ENCODE data around the gene NPAS3.

NPAS3 gene

DNA sequence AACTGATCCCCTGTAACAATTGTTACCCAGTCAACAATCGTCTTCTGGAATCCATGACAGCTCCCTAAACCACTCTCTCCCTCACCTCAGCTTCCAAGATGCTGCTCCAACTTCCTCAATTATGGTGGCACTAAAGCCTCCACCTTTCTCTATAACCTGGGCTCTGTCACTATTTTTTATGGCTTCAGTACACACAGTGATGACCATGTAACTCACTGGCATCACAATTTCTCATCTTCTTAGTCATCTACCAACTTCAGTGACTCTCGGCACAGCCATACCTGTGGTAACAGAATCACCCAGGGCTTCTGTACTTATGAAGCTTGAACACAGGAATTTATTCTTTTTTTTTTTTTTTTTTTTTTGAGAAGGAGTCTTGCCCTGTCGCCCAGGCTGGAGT lies 32.0 kb upstream of the NPAS3 start:
- no peaks in the 10 kb centered on the region for H3F3A ChIP-seq (ENCODE audit: low read depth)
- no peak overlapping the region for H3K4me2 ChIP-seq (ENCODE audit: low read depth, low read length, poor library complexity, severe bottlenecking)
- H3K27me3 ChIP-seq (ENCODE audit: insufficient read depth, low read length, poor library complexity, severe bottlenecking), result no peaks in the 10 kb centered on the region
- H3K9ac ChIP-seq (ENCODE audit: low read depth, low read length, poor library complexity, severe bottlenecking), result no peak overlapping the region
- no peak for TF ChIP-seq EZH2phosphoT487 (IDR thresholded peaks at IDR 0.05; ENCODE audit: borderline replicate concordance)
- TF ChIP-seq, protein P1, sequence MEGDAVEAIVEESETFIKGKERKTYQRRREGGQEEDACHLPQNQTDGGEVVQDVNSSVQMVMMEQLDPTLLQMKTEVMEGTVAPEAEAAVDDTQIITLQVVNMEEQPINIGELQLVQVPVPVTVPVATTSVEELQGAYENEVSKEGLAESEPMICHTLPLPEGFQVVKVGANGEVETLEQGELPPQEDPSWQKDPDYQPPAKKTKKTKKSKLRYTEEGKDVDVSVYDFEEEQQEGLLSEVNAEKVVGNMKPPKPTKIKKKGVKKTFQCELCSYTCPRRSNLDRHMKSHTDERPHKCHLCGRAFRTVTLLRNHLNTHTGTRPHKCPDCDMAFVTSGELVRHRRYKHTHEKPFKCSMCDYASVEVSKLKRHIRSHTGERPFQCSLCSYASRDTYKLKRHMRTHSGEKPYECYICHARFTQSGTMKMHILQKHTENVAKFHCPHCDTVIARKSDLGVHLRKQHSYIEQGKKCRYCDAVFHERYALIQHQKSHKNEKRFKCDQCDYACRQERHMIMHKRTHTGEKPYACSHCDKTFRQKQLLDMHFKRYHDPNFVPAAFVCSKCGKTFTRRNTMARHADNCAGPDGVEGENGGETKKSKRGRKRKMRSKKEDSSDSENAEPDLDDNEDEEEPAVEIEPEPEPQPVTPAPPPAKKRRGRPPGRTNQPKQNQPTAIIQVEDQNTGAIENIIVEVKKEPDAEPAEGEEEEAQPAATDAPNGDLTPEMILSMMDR (conservative IDR thresholded peaks at IDR 0.05; ENCODE audit: low read length), result no peak
- H3K4me1 ChIP-seq (ENCODE audit: insufficient read depth, low read length, poor library complexity, severe bottlenecking), result no peaks in the 10 kb centered on the region
- no peaks in the 10 kb centered on the region for H3K9me2 ChIP-seq (replicated peaks; ENCODE audit: low read depth, low read length)
- H3K4me3 ChIP-seq (ENCODE audit: low read length, poor library complexity, severe bottlenecking), result no peak overlapping the region
- no peaks in the 10 kb centered on the region for H4K20me1 ChIP-seq (ENCODE audit: insufficient read depth, low read length, poor library complexity, severe bottlenecking)
- no peaks in the 10 kb centered on the region for H3K9me3 ChIP-seq (ENCODE audit: insufficient read depth, low read depth, low read length)
- H3K79me2 ChIP-seq (ENCODE audit: insufficient read depth, low read length), result no peaks in the 10 kb centered on the region
- H2AFZ ChIP-seq (ENCODE audit: low read length), result no peak overlapping the region
- no peaks in the 10 kb centered on the region for H3K36me3 ChIP-seq (ENCODE audit: insufficient read depth, low read length)

DNA sequence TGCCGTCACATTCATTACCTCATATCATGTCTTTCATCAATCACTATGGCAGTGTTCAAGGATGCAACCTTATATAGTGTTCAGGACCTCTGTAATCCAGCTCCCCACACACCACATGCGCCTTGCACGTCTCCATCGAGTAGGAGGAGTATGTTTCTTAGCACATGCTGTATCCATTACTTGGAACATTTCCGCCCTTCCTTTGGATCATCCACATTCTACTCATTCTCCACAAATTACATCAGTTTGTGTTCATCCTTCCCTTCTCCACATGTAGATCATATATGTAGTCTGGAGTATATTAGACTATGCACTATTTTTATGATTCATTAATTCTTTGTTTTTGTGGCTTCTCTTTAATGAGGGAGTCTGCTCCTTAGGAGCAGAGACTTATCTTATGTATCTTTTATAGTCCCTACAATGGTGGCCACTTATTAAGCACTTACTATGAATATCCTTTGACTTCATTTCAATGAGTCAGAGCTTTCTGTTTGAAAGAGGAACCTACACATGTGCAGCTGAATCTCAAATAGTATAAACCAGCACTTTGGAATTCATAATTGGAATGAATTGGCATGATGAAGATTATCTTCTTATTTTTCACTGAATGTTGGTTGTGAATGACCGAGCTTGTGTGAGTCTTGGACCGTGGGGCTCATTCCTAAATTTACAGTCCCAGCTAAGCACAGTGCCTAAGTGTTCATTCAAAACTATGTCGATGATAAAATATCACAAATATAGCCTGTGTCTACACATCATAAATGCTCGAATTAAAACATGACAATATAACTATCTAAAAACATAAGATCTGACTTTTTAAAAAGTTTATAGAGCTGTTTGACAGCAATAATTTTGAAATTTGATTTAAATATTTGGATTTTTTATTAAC lies 30.2 kb upstream of the NPAS3 start:
- H3K9me3 ChIP-seq (ENCODE audit: insufficient read depth, low read depth, low read length), result no peaks in the 10 kb centered on the region
- H3K9me2 ChIP-seq (replicated peaks; ENCODE audit: low read depth, low read length), result no peaks in the 10 kb centered on the region
- no peaks in the 10 kb centered on the region for H3F3A ChIP-seq (ENCODE audit: low read depth)
- no peaks in the 10 kb centered on the region for H4K20me1 ChIP-seq (ENCODE audit: insufficient read depth, low read length, poor library complexity, severe bottlenecking)
- H3K79me2 ChIP-seq (ENCODE audit: insufficient read depth, low read length), result no peaks in the 10 kb centered on the region
- no peak overlapping the region for H3K9ac ChIP-seq (ENCODE audit: low read depth, low read length, poor library complexity, severe bottlenecking)
- H3K27me3 ChIP-seq (ENCODE audit: insufficient read depth, low read length, poor library complexity, severe bottlenecking), result no peaks in the 10 kb centered on the region
- TF ChIP-seq, protein P1 (conservative IDR thresholded peaks at IDR 0.05; ENCODE audit: low read length), result no peak
- no peak for TF ChIP-seq EZH2phosphoT487 (IDR thresholded peaks at IDR 0.05; ENCODE audit: borderline replicate concordance)
- no peaks in the 10 kb centered on the region for H3K4me1 ChIP-seq (ENCODE audit: insufficient read depth, low read length, poor library complexity, severe bottlenecking)
- no peak overlapping the region for H3K4me2 ChIP-seq (ENCODE audit: low read depth, low read length, poor library complexity, severe bottlenecking)
- H3K36me3 ChIP-seq (ENCODE audit: insufficient read depth, low read length), result no peaks in the 10 kb centered on the region
- no peak overlapping the region for H2AFZ ChIP-seq (ENCODE audit: low read length)
- H3K4me3 ChIP-seq (ENCODE audit: low read length, poor library complexity, severe bottlenecking), result no peak overlapping the region

DNA sequence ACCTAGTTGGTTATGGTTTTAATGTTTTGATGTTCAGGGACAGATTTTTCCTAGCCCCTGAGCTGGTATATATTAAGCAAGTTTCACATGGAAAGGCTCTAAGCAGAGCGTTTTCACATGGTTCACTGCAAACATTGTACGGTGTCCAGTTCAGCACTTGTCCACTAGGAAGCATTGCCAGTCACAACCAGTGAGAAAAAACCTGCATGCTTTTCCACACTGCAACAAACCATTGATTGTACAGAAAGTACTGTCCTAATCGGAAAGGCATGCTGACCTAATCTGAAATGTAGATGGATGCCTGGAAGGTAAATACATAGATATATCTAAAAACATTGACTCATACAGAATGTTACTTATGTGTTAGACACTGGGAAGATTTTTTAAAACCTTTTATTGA lies 25.0 kb upstream of the NPAS3 start:
- TF ChIP-seq, protein P1 (conservative IDR thresholded peaks at IDR 0.05; ENCODE audit: low read length), result no peak
- TF ChIP-seq EZH2phosphoT487 (IDR thresholded peaks at IDR 0.05; ENCODE audit: borderline replicate concordance), result no peak
- Histone ChIP-seq H3K79me2 (ENCODE audit: insufficient read depth, low read length) (no peaks in the 10 kb centered on the region), H3K4me2 (ENCODE audit: low read depth, low read length, poor library complexity, severe bottlenecking) (no peak overlapping the region), H3K4me1 (ENCODE audit: insufficient read depth, low read length, poor library complexity, severe bottlenecking) (no peaks in the 10 kb centered on the region), H3K9me3 (ENCODE audit: insufficient read depth, low read depth, low read length) (no peaks in the 10 kb centered on the region), H3F3A (ENCODE audit: low read depth) (no peaks in the 10 kb centered on the region), H3K36me3 (ENCODE audit: insufficient read depth, low read length) (no peaks in the 10 kb centered on the region), H3K27me3 (ENCODE audit: insufficient read depth, low read length, poor library complexity, severe bottlenecking) (no peaks in the 10 kb centered on the region), H2AFZ (ENCODE audit: low read length) (no peak overlapping the region), H3K4me3 (ENCODE audit: low read length, poor library complexity, severe bottlenecking) (no peak overlapping the region), H3K9ac (ENCODE audit: low read depth, low read length, poor library complexity, severe bottlenecking) (no peak overlapping the region), H4K20me1 (ENCODE audit: insufficient read depth, low read length, poor library complexity, severe bottlenecking) (no peaks in the 10 kb centered on the region), H3K9me2 (replicated peaks; ENCODE audit: low read depth, low read length) (no peaks in the 10 kb centered on the region)

All from Loucy (cell line).